ENCODE results near the gene OBSCN. TPM values are rescaled to one million over a fixed set of nuclear protein-coding genes. Genes with fewer than 3 reads are reported as not detected.

The OBSCN gene
- total RNA-seq, 2 donors from 2014 or later: 34.3 to 45.2 TPM

- WGBS: 88% methylated on average over 9 of the region's 9 CpGs
- Histone ChIP-seq H3K27me3 (replicated peaks; ENCODE audit: insufficient read depth) (no peaks in the 10 kb centered on the region), H3K9me3 (no peaks in the 10 kb centered on the region), H3K27ac (no peak overlapping the region), H3K4me1 (replicated peaks) (no peaks in the 10 kb centered on the region), H3K4me3 (no peak overlapping the region), H3K36me3 (no peaks in the 10 kb centered on the region)
- intact Hi-C loops (cut with DNase I): no loop called here
- TF ChIP-seq POLR2A (IDR thresholded peaks at IDR 0.05) (no peak), CTCF (IDR thresholded peaks at IDR 0.05) (no peak), POLR2AphosphoS5 (IDR thresholded peaks at IDR 0.05) (no peak)
- DNase-seq (ENCODE audit: low spot score): no peak
Observed at GRCh38 chr1:228303596-228303995, 95.8 kb downstream of the OBSCN start.

- Histone ChIP-seq H3K27me3 (replicated peaks; ENCODE audit: insufficient read depth) (no peaks in the 10 kb centered on the region), H3K9me3 (no peaks in the 10 kb centered on the region), H3K36me3 (no peaks in the 10 kb centered on the region), H3K4me3 (no peak overlapping the region), H3K27ac (no peak overlapping the region), H3K4me1 (replicated peaks) (no peaks in the 10 kb centered on the region)
- WGBS: 91% methylated on average over 8 of the region's 8 CpGs
- TF ChIP-seq POLR2AphosphoS5 (IDR thresholded peaks at IDR 0.05): no peak
- TF ChIP-seq CTCF (IDR thresholded peaks at IDR 0.05): no peak
- no peak for TF ChIP-seq POLR2A (IDR thresholded peaks at IDR 0.05)
- no peak for DNase-seq (ENCODE audit: low spot score)
- intact Hi-C loops (cut with DNase I): no loop called here
Observed at GRCh38 chr1:228304225-228304624, 96.4 kb downstream of the OBSCN start.

GRCh38 chr1:228304766-228305395 lies 97.0 kb downstream of the OBSCN start:
- Histone ChIP-seq H3K27ac (no peak overlapping the region), H3K9me3 (no peaks in the 10 kb centered on the region), H3K4me1 (replicated peaks) (no peaks in the 10 kb centered on the region), H3K4me3 (no peak overlapping the region), H3K36me3 (no peaks in the 10 kb centered on the region), H3K27me3 (replicated peaks; ENCODE audit: insufficient read depth) (no peaks in the 10 kb centered on the region)
- DNase-seq (ENCODE audit: low spot score): no peak
- 89% methylated on average over 6 of the region's 6 CpGs for WGBS
- intact Hi-C loops (cut with DNase I): no loop called here
- TF ChIP-seq POLR2AphosphoS5 (IDR thresholded peaks at IDR 0.05) (no peak), POLR2A (IDR thresholded peaks at IDR 0.05) (no peak), CTCF (IDR thresholded peaks at IDR 0.05) (no peak)

GRCh38 chr1:228305721-228306152 lies 97.9 kb downstream of the OBSCN start:
- intact Hi-C loops (cut with DNase I): no loop called here
- no peaks in the 10 kb centered on the region for H3K9me3 ChIP-seq
- TF ChIP-seq CTCF (IDR thresholded peaks at IDR 0.05) (no peak), POLR2A (IDR thresholded peaks at IDR 0.05) (no peak), POLR2AphosphoS5 (IDR thresholded peaks at IDR 0.05) (no peak)
- 95% methylated on average over 4 of the region's 6 CpGs for WGBS
- H3K4me1 ChIP-seq (replicated peaks): no peaks in the 10 kb centered on the region
- no peaks in the 10 kb centered on the region for H3K27me3 ChIP-seq (replicated peaks; ENCODE audit: insufficient read depth)
- H3K27ac ChIP-seq: no peak overlapping the region
- no peaks in the 10 kb centered on the region for H3K36me3 ChIP-seq
- H3K4me3 ChIP-seq: no peak overlapping the region
- DNase-seq (ENCODE audit: low spot score): no peak

Measured in prostate gland (tissue), 2 donors.